Measurements from ENCODE around the gene FHOD3. TPM values are rescaled to one million over a fixed set of nuclear protein-coding genes. Genes with fewer than 3 reads are reported as not detected.

The FHOD3 gene
- total and polyA plus RNA-seq, 2 experiments from 2014 or later, result 2.7 to 8.7 TPM

DNA sequence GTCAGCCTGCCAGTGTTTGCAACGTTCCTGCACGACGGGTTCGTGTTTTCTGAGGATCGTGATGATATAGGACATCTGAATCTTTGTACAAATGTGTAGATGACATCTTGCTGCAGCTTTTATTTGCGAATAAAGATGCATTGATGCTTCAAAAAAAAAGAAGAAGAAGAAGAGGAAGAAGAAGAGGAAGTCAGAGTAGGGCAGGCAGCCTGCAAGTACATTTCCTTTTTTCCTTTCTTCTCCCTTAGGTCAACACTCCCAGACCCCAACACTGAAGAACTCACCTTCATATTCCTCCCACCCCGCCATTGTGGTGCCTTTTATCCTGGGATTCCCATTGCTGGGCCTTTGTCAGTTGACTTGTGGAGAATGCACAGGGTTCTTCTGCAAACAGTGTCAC lies 91.5 kb downstream of the FHOD3 start:
- DNase-seq (ENCODE audit: low spot score) (no peak), ATAC-seq (no peak)
- Histone ChIP-seq H3K27ac (ENCODE audit: low read depth) (no peak overlapping the region), H3F3A (replicated peaks; ENCODE audit: low read depth) (no peaks in the 10 kb centered on the region), H3K79me2 (replicated peaks; ENCODE audit: insufficient read depth) (no peaks in the 10 kb centered on the region), H3K36me3 (ENCODE audit: insufficient read depth) (no peaks in the 10 kb centered on the region), H4K20me1 (replicated peaks; ENCODE audit: insufficient read depth) (no peaks in the 10 kb centered on the region; the same call in 1 of the 2 replicates), H3K9me2 (ENCODE audit: insufficient read depth) (no peaks in the 10 kb centered on the region), H3K27me3 (ENCODE audit: insufficient read depth) (no peaks in the 10 kb centered on the region), H3K4me2 (no peak overlapping the region), H3K4me1 (ENCODE audit: insufficient read depth) (no peaks in the 10 kb centered on the region), H3K4me3 (no peak overlapping the region), H2AFZ (no peak overlapping the region)
- TF ChIP-seq, protein P1, sequence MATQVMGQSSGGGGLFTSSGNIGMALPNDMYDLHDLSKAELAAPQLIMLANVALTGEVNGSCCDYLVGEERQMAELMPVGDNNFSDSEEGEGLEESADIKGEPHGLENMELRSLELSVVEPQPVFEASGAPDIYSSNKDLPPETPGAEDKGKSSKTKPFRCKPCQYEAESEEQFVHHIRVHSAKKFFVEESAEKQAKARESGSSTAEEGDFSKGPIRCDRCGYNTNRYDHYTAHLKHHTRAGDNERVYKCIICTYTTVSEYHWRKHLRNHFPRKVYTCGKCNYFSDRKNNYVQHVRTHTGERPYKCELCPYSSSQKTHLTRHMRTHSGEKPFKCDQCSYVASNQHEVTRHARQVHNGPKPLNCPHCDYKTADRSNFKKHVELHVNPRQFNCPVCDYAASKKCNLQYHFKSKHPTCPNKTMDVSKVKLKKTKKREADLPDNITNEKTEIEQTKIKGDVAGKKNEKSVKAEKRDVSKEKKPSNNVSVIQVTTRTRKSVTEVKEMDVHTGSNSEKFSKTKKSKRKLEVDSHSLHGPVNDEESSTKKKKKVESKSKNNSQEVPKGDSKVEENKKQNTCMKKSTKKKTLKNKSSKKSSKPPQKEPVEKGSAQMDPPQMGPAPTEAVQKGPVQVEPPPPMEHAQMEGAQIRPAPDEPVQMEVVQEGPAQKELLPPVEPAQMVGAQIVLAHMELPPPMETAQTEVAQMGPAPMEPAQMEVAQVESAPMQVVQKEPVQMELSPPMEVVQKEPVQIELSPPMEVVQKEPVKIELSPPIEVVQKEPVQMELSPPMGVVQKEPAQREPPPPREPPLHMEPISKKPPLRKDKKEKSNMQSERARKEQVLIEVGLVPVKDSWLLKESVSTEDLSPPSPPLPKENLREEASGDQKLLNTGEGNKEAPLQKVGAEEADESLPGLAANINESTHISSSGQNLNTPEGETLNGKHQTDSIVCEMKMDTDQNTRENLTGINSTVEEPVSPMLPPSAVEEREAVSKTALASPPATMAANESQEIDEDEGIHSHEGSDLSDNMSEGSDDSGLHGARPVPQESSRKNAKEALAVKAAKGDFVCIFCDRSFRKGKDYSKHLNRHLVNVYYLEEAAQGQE (IDR thresholded peaks at IDR 0.05; ENCODE audit: unreplicated experiment), result no peak
- TF ChIP-seq STAT1 (IDR thresholded peaks at IDR 0.05; ENCODE audit: unreplicated experiment) (no peak), EZH2 (IDR thresholded peaks at IDR 0.05; ENCODE audit: low read depth, unreplicated experiment) (no peak)
- TF ChIP-seq, protein P2, sequence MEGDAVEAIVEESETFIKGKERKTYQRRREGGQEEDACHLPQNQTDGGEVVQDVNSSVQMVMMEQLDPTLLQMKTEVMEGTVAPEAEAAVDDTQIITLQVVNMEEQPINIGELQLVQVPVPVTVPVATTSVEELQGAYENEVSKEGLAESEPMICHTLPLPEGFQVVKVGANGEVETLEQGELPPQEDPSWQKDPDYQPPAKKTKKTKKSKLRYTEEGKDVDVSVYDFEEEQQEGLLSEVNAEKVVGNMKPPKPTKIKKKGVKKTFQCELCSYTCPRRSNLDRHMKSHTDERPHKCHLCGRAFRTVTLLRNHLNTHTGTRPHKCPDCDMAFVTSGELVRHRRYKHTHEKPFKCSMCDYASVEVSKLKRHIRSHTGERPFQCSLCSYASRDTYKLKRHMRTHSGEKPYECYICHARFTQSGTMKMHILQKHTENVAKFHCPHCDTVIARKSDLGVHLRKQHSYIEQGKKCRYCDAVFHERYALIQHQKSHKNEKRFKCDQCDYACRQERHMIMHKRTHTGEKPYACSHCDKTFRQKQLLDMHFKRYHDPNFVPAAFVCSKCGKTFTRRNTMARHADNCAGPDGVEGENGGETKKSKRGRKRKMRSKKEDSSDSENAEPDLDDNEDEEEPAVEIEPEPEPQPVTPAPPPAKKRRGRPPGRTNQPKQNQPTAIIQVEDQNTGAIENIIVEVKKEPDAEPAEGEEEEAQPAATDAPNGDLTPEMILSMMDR (conservative IDR thresholded peaks at IDR 0.05; ENCODE audit: low read depth in 2 of 2), result no peak
- Mint-ChIP-seq H3K27me3 (ENCODE audit: insufficient read depth, low read depth, poor library complexity) (peaks cover 5% of the 10 kb centered on the region), H3K4me3 (no peak overlapping the region), H3K4me1 (peaks cover 12% of the 10 kb centered on the region), H3K27ac (no peak overlapping the region), H3K9me3 (peaks cover 4% of the 10 kb centered on the region; the same call in 1 of the 3 replicates), H3K36me3 (ENCODE audit: low read depth) (no peaks in the 10 kb centered on the region)

- Histone ChIP-seq H3K4me3 (no peak overlapping the region), H3K27me3 (ENCODE audit: insufficient read depth) (no peaks in the 10 kb centered on the region), H3F3A (replicated peaks; ENCODE audit: low read depth) (no peaks in the 10 kb centered on the region), H3K79me2 (replicated peaks; ENCODE audit: insufficient read depth) (no peaks in the 10 kb centered on the region), H3K4me1 (ENCODE audit: insufficient read depth) (no peaks in the 10 kb centered on the region), H3K36me3 (ENCODE audit: insufficient read depth) (no peaks in the 10 kb centered on the region), H3K27ac (ENCODE audit: low read depth) (no peak overlapping the region), H3K9me2 (ENCODE audit: insufficient read depth) (0 out of 2 replicates have a peak, but pooled peaks cover 2% of the 10 kb centered on the region), H3K4me2 (no peak overlapping the region), H4K20me1 (replicated peaks; ENCODE audit: insufficient read depth) (no peaks in the 10 kb centered on the region; the same call in 1 of the 2 replicates), H2AFZ (no peak overlapping the region)
- Mint-ChIP-seq H3K4me3 (no peak overlapping the region), H3K27me3 (ENCODE audit: insufficient read depth, low read depth, poor library complexity) (peaks cover 5% of the 10 kb centered on the region), H3K27ac (no peak overlapping the region), H3K36me3 (ENCODE audit: low read depth) (peaks cover 8% of the 10 kb centered on the region; the same call in 1 of the 3 replicates), H3K9me3 (peaks cover 12% of the 10 kb centered on the region; the same call in 2 of the 3 replicates), H3K4me1 (peaks cover 12% of the 10 kb centered on the region)
- ATAC-seq, result no peak
- no peak for DNase-seq (ENCODE audit: low spot score)
- no peak for TF ChIP-seq ZNF331 (CRISPR knock-in tag; IDR thresholded peaks at IDR 0.05; ENCODE audit: low read depth)
- TF ChIP-seq, protein P3, sequence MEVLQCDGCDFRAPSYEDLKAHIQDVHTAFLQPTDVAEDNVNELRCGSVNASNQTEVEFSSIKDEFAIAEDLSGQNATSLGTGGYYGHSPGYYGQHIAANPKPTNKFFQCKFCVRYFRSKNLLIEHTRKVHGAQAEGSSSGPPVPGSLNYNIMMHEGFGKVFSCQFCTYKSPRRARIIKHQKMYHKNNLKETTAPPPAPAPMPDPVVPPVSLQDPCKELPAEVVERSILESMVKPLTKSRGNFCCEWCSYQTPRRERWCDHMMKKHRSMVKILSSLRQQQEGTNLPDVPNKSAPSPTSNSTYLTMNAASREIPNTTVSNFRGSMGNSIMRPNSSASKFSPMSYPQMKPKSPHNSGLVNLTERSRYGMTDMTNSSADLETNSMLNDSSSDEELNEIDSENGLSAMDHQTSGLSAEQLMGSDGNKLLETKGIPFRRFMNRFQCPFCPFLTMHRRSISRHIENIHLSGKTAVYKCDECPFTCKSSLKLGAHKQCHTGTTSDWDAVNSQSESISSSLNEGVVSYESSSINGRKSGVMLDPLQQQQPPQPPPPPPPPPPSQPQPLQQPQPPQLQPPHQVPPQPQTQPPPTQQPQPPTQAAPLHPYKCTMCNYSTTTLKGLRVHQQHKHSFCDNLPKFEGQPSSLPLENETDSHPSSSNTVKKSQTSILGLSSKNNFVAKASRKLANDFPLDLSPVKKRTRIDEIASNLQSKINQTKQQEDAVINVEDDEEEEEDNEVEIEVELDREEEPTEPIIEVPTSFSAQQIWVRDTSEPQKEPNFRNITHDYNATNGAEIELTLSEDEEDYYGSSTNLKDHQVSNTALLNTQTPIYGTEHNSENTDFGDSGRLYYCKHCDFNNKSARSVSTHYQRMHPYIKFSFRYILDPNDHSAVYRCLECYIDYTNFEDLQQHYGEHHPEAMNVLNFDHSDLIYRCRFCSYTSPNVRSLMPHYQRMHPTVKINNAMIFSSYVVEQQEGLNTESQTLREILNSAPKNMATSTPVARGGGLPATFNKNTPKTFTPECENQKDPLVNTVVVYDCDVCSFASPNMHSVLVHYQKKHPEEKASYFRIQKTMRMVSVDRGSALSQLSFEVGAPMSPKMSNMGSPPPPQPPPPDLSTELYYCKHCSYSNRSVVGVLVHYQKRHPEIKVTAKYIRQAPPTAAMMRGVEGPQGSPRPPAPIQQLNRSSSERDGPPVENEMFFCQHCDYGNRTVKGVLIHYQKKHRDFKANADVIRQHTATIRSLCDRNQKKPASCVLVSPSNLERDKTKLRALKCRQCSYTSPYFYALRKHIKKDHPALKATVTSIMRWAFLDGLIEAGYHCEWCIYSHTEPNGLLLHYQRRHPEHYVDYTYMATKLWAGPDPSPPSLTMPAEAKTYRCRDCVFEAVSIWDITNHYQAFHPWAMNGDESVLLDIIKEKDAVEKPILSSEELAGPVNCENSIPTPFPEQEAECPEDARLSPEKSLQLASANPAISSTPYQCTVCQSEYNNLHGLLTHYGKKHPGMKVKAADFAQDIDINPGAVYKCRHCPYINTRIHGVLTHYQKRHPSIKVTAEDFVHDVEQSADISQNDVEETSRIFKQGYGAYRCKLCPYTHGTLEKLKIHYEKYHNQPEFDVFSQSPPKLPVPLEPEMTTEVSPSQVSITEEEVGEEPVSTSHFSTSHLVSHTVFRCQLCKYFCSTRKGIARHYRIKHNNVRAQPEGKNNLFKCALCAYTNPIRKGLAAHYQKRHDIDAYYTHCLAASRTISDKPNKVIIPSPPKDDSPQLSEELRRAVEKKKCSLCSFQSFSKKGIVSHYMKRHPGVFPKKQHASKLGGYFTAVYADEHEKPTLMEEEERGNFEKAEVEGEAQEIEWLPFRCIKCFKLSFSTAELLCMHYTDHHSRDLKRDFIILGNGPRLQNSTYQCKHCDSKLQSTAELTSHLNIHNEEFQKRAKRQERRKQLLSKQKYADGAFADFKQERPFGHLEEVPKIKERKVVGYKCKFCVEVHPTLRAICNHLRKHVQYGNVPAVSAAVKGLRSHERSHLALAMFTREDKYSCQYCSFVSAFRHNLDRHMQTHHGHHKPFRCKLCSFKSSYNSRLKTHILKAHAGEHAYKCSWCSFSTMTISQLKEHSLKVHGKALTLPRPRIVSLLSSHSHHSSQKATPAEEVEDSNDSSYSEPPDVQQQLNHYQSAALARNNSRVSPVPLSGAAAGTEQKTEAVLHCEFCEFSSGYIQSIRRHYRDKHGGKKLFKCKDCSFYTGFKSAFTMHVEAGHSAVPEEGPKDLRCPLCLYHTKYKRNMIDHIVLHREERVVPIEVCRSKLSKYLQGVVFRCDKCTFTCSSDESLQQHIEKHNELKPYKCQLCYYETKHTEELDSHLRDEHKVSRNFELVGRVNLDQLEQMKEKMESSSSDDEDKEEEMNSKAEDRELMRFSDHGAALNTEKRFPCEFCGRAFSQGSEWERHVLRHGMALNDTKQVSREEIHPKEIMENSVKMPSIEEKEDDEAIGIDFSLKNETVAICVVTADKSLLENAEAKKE (CRISPR knock-in tag; IDR thresholded peaks at IDR 0.05), result no peak
- TF ChIP-seq, protein P4, sequence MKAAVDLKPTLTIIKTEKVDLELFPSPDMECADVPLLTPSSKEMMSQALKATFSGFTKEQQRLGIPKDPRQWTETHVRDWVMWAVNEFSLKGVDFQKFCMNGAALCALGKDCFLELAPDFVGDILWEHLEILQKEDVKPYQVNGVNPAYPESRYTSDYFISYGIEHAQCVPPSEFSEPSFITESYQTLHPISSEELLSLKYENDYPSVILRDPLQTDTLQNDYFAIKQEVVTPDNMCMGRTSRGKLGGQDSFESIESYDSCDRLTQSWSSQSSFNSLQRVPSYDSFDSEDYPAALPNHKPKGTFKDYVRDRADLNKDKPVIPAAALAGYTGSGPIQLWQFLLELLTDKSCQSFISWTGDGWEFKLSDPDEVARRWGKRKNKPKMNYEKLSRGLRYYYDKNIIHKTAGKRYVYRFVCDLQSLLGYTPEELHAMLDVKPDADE (IDR thresholded peaks at IDR 0.05), result no peak
These were observed 92.5 kb downstream of the FHOD3 start for GRCh38 chr18:36389811-36390581.
